GM12878 (cell line): ENCODE data around the gene CCDC144A. TPM values are rescaled to one million over a fixed set of nuclear protein-coding genes. Genes with fewer than 3 reads are reported as not detected.

ENCODE experiments used
- ATAC-seq: fragments of 200-7000 bp; cut with Tn5 transposase; 3 replicates; pipeline ENCODE4 v1.9.1; 2020; ENCODE audit warnings: mild to moderate bottlenecking, moderate library complexity
- BruUV-seq: library from RNA; stranded (reverse); fragments of 400-500 nt; replicated peaks from 2 replicates; lab custom pipeline; 2021; lab: Mats Ljungman, UMichigan
- CTCF ChIA-PET: fragments of 300-600 bp; sonication (Branson Sonifier 250); formaldehyde crosslinking; extraction: SDS; loops from one replicate; lab custom pipeline; 2021; ENCODE audit warnings: inconsistent platforms; lab: Yijun Ruan, JAX
- POLR2A ChIA-PET: fragments of 350-600 bp; formaldehyde crosslinking; extraction: SDS; loops from one replicate; lab custom pipeline; 2021; ENCODE audit warnings: inconsistent platforms; lab: Charles Lee
- RAD21 ChIA-PET: fragments of 300-600 bp; sonication (Branson Sonifier 250); formaldehyde crosslinking; loops from one replicate; lab custom pipeline; 2023; ENCODE audit warnings: antibody characterized with exemption; ENCODE audit not compliant: unreplicated experiment; lab: Charles Lee
- SMC1A ChIA-PET: fragments of 300-600 bp; sonication (Branson Sonifier 250); formaldehyde crosslinking; loops from one replicate; lab custom pipeline; 2023; ENCODE audit not compliant: unreplicated experiment, uncharacterized antibody; lab: Charles Lee
- DNase-seq: peaks from one replicate; pipeline ENCODE4 v3.0.0-alpha.2; 2011; ENCODE audit warnings: low read depth, low spot score
- FAIRE-seq: peaks from 3 replicates; lab custom pipeline; 2011; peaks lifted over from hg19 to GRCh38; lab: Jason Lieb, UNC
- H2AFZ ChIP-seq: 2 replicates; pipeline ENCODE4 v1.6.0; 2011; ENCODE audit warnings: low read depth, low read length, control low read depth; ENCODE audit not compliant: control insufficient read depth
- H3K27ac ChIP-seq: 2 replicates; pipeline ENCODE4 v1.5.1; 2011; ENCODE audit warnings: control low read depth; ENCODE audit not compliant: control insufficient read depth, insufficient read depth
- H3K27me3 ChIP-seq, 2 experiments: replicated peaks in 1 of 2; 2 replicates each; pipeline versions ENCODE4 v1.6.0 to v1.6.1; 2011; ENCODE audit warnings: low read length in 1 of 2; ENCODE audit not compliant: control insufficient read depth in 2 of 2, insufficient read depth in 2 of 2
- H3K36me3 ChIP-seq, 2 experiments: 2 replicates each; pipeline ENCODE4 v1.5.1; 2011; ENCODE audit warnings: low read length in 1 of 2; ENCODE audit not compliant: control insufficient read depth in 2 of 2, insufficient read depth in 2 of 2
- H3K4me1 ChIP-seq: 2 replicates; pipeline ENCODE4 v1.6.1; 2011; ENCODE audit warnings: mild to moderate bottlenecking, low read length, moderate library complexity, mixed read lengths; ENCODE audit not compliant: control insufficient read depth, insufficient read depth
- H3K4me2 ChIP-seq: 2 replicates; pipeline ENCODE4 v1.6.0; 2011; ENCODE audit warnings: control low read depth; ENCODE audit not compliant: control insufficient read depth, insufficient read depth
- H3K4me3 ChIP-seq: fragments of 200-600 bp; sonication (generic); 2 replicates; pipeline ENCODE4 v1.5.1; 2016
- H3K79me2 ChIP-seq: 2 replicates; pipeline ENCODE4 v1.6.0; 2011; ENCODE audit warnings: low read length; ENCODE audit not compliant: control insufficient read depth, insufficient read depth
- H3K9ac ChIP-seq: 2 replicates; pipeline ENCODE4 v1.8.0; 2011; ENCODE audit warnings: low read length, control low read depth, mixed read lengths; ENCODE audit not compliant: control insufficient read depth, insufficient read depth
- H3K9me3 ChIP-seq: replicated peaks from 3 replicates; pipeline ENCODE4 v1.5.1; 2011; ENCODE audit warnings: mild to moderate bottlenecking, low read length; ENCODE audit not compliant: control insufficient read depth, insufficient read depth
- H4K20me1 ChIP-seq: 2 replicates; pipeline ENCODE4 v1.6.0; 2011; ENCODE audit not compliant: control insufficient read depth, insufficient read depth
- BHLHE40 ChIP-seq, 2 experiments: fragments of 450-650 bp in 1 of 2; IDR thresholded peaks; 2 replicates each; pipeline ENCODE4 v1.6.1; 2011 to 2017; ENCODE audit warnings: low read depth in 2 of 2, borderline replicate concordance in 1 of 2, improper control_type of control experiment in 1 of 2, low read length in 1 of 2, mild to moderate bottlenecking in 1 of 2
- GATAD2B ChIP-seq: fragments of 450-650 bp; conservative IDR thresholded peaks from 2 replicates; pipeline ENCODE4 v1.6.1; 2017; ENCODE audit warnings: low read depth, mild to moderate bottlenecking, moderate library complexity
- LARP7 ChIP-seq: fragments of 450-650 bp; IDR thresholded peaks from 2 replicates; pipeline ENCODE4 v1.6.1; 2017; ENCODE audit warnings: mild to moderate bottlenecking
- NBN ChIP-seq: fragments of 450-650 bp; IDR thresholded peaks from 2 replicates; pipeline ENCODE4 v1.6.1; 2016
- RB1 ChIP-seq: fragments of 450-650 bp; formaldehyde crosslinking; IDR thresholded peaks from 2 replicates; pipeline ENCODE4 v1.6.1; 2017; ENCODE audit warnings: mild to moderate bottlenecking, borderline replicate concordance
- SMC3 ChIP-seq: IDR thresholded peaks from 2 replicates; pipeline ENCODE4 v1.6.1; 2011; ENCODE audit warnings: low read length, improper control_type of control experiment, borderline replicate concordance
- WGBS: methylation state at CpG from one replicate; pipeline ENCODE4 v1.1.6; 2016; ENCODE audit warnings: low lambda C conversion rate; ENCODE audit not compliant: insufficient replicate concordance, insufficient coverage; ENCODE audit errors: missing lambda C conversion rate; 5-methylcytosine and 5-hydroxymethylcytosine counted together
- in situ Hi-C: fragments of 300-500 bp; cut with MboI; formaldehyde crosslinking; loops from 9 replicates; pipeline ENCODE4 v1.14.3; 2018; ENCODE audit warnings: mixed read lengths
- intact Hi-C: fragments of 100-400 bp; cut with micrococcal nuclease; formaldehyde crosslinking; loops from one replicate; pipeline ENCODE4 v1.14.2; 2022; ENCODE audit not compliant: unreplicated experiment
- polyA plus RNA-seq, 11 experiments: library from polyadenylated mRNA; depleted of rRNA in 4 of 11; unstranded in 6 of 11; stranded (reverse) in 5 of 11; fragments of >200 nt; fragmentation: Nextera tagmentation in 4 of 11; fragmentation: Illumina TruSeq in 1 of 11; extraction: Ambion mirVana in 4 of 11; extraction: Trizol in 1 of 11; gene quantifications; 1 replicate in 1 of 11; 2 replicates in 10 of 11; pipeline versions ENCODE4 v1.2.1 to v1.2.3, GENCODE V29; 2011 to 2016; ENCODE audit warnings: inconsistent platforms in 2 of 11, missing spikeins in 2 of 11, low read depth in 1 of 11
- total RNA-seq, 4 experiments: library from RNA; depleted of rRNA in 3 of 4; stranded (reverse); fragments of >200 nt in 3 of 4; fragmentation: Illumina TruSeq in 1 of 4; extraction: Trizol in 1 of 4; gene quantifications; 2 replicates each; pipeline versions ENCODE4 v1.2.1 to v1.2.3, GENCODE V29; 2013 to 2021
- TF ChIP-seq, protein P1 (sequence below): IDR thresholded peaks from 2 replicates; pipeline ENCODE4 v1.6.1; 2011; ENCODE audit warnings: borderline replicate concordance, low read depth, mild to moderate bottlenecking, moderate library complexity, mixed read lengths, low read length; ENCODE audit not compliant: insufficient read depth; ENCODE audit errors: extremely low read length

The CCDC144A gene
- total and polyA plus RNA-seq, 10 of the 15 experiments (the other 5 are each of a cell fraction or from before 2014, with no cell fraction given), result 0.05 to 1.7 (median 0.79) TPM

DNA sequence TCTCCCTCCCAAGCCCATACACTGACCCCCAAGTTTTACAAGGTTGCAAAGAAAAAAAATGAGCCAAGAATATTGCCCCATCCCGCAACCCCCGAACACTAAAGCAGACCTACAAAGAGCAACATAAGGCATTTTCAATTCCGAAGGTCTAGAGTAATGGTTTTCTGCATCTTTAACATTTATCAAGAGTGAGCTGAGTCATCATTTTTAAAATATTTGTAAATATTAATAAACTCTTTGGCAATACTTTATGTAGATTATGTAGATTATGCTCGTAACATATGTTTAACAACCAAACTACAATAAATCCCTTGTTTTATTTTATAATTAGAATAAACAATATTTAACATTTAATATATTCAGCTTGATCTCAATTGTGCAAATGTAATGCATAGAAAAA is 37.8 kb upstream of the CCDC144A start:
- ATAC-seq (no peak), DNase-seq (no peak), FAIRE-seq (no peak)
- Histone ChIP-seq H3K27ac (no peak overlapping the region), H2AFZ (no peak overlapping the region), H3K4me1 (peaks cover 3% of the 10 kb centered on the region; the same call in 1 of the 2 replicates), H3K9ac (no peak overlapping the region), H3K27me3 (no peaks in the 10 kb centered on the region), H3K36me3 (no peaks in the 10 kb centered on the region), H3K4me3 (no peak overlapping the region), H3K4me2 (no peak overlapping the region), H4K20me1 (no peaks in the 10 kb centered on the region), H3K9me3 (no peaks in the 10 kb centered on the region; the same call in 2 of the 3 replicates), H3K79me2 (peaks cover 4% of the 10 kb centered on the region; the same call in 1 of the 2 replicates)
- TF ChIP-seq, protein P1, sequence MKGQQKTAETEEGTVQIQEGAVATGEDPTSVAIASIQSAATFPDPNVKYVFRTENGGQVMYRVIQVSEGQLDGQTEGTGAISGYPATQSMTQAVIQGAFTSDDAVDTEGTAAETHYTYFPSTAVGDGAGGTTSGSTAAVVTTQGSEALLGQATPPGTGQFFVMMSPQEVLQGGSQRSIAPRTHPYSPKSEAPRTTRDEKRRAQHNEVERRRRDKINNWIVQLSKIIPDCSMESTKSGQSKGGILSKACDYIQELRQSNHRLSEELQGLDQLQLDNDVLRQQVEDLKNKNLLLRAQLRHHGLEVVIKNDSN, result no peak
- TF ChIP-seq GATAD2B, result no peak
- TF ChIP-seq BHLHE40 (IDR thresholded peaks at IDR 0.05; ENCODE audit: borderline replicate concordance in 1 of 2, low read depth in 2 of 2, low read length in 1 of 2), result no peak
- POLR2A ChIA-PET, result interaction anchor here (0.6 kb wide), 1 partner anchor 946 kb away, joined by 3 read pairs; no protein-coding TSS in a partner anchor
- intact Hi-C loops, result no loop called here
- BruUV-seq, result no TSS peak
- SMC1A ChIA-PET, result no interaction called here
- CTCF ChIA-PET, result interaction anchor here (0.7 to 1.4 kb wide), 5 partner anchors 13 to 117 kb away, joined by 3 to 4 read pairs (median 3); no protein-coding TSS in a partner anchor
- RAD21 ChIA-PET, result no interaction called here
- 99% methylated on average over 4 of the region's 4 CpGs for WGBS
- in situ Hi-C loops, result no loop called here

DNA sequence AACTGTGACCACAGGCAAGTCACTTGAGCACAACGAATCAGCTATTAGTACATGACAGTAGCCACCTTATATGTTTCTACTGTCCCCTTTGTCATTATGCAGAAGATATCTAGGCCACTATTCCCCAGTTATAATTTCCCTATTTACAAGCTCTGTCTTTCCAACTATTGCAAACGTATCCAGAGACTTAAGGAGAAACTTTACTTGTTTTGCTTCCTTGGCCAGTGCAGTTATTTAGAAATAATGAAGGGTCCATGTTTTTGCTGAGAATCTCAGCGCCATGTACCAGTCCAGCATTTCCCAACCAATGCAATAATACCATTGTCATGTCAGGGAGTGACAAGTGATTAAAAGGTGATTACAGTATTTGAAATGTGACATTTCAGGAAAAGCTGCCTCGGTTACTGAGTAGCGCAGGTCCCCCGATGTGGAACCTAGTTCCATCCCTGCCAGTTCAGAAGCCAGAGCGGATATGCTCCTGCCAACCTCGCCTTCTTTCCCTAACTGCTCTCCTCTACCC is 37.1 kb upstream of the CCDC144A start:
- BruUV-seq, result TSS peak; percentile 78
- POLR2A ChIA-PET, result no interaction called here
- Histone ChIP-seq H3K9me3 (no peaks in the 10 kb centered on the region; the same call in 2 of the 3 replicates), H3K4me2 (peak overlapping the region; percentile 90), H4K20me1 (no peaks in the 10 kb centered on the region), H3K9ac (peak overlapping the region; percentile 81), H3K4me3 (peak overlapping the region; percentile 76), H3K36me3 (no peaks in the 10 kb centered on the region), H3K27me3 (no peaks in the 10 kb centered on the region), H3K27ac (peak overlapping the region; percentile 79), H3K4me1 (peaks cover 3% of the 10 kb centered on the region; the same call in 1 of the 2 replicates), H2AFZ (peak overlapping the region; percentile 95), H3K79me2 (peaks cover 4% of the 10 kb centered on the region; the same call in 1 of the 2 replicates)
- DNase-seq, result no peak
- CTCF ChIA-PET, result interaction anchor here (0.7 to 1.1 kb wide), 4 partner anchors 13 to 117 kb away, joined by 3 read pairs; no protein-coding TSS in a partner anchor
- TF ChIP-seq SMC3 (no peak), NBN (0 out of 2 replicates have a peak, but pooled peaks have one; percentile 18), LARP7 (no peak), RB1 (no peak)
- 28% methylated on average over 8 of the region's 8 CpGs for WGBS
- RAD21 ChIA-PET, result no interaction called here
- peak; percentile 35 for FAIRE-seq
- ATAC-seq, result peak; percentile 10; the same call in 1 of the 3 replicates
- in situ Hi-C loops, result no loop called here
- SMC1A ChIA-PET, result no interaction called here
- intact Hi-C loops, result no loop called here
